HepG2 (cell line): Measurements from ENCODE around the gene PPP4R3A. TPM values are rescaled to one million over a fixed set of nuclear protein-coding genes. Genes with fewer than 3 reads are reported as not detected.

ENCODE experiments used
- AHR ChIP-seq: IDR thresholded peaks from 2 replicates; pipeline ENCODE4 v1.6.1; 2018; ENCODE audit warnings: missing genetic modification reagents, missing compliant biosample characterization
- BCL3 ChIP-seq: sonication (generic); formaldehyde crosslinking; IDR thresholded peaks from 2 replicates; pipeline ENCODE4 v1.5.1; 2020; ENCODE audit warnings: mild to moderate bottlenecking, missing genetic modification reagents, moderate library complexity
- BHLHE40 ChIP-seq: IDR thresholded peaks from 2 replicates; pipeline ENCODE4 v1.6.1; 2011; ENCODE audit warnings: low read length, improper control_type of control experiment
- CEBPZ ChIP-seq: IDR thresholded peaks from 2 replicates; pipeline ENCODE4 v1.6.1; 2012; ENCODE audit warnings: low read length, improper control_type of control experiment
- E2F1 ChIP-seq: sonication (generic); formaldehyde crosslinking; IDR thresholded peaks from 2 replicates; pipeline ENCODE4 v1.5.0; 2020; ENCODE audit warnings: missing genetic modification reagents
- FOXP1 ChIP-seq, 2 experiments: fragments of 450-650 bp in 1 of 2; IDR thresholded peaks; 2 replicates each; pipeline ENCODE4 v1.6.1; 2017 to 2018; ENCODE audit warnings: antibody characterized with exemption in 1 of 2
- HES4 ChIP-seq: sonication (generic); formaldehyde crosslinking; IDR thresholded peaks from 2 replicates; pipeline ENCODE4 v1.9.0; 2021; ENCODE audit warnings: mild to moderate bottlenecking, missing genetic modification reagents, borderline replicate concordance
- HNF1B ChIP-seq: sonication (generic); formaldehyde crosslinking; IDR thresholded peaks from 2 replicates; pipeline ENCODE4 v1.5.1; 2020; ENCODE audit warnings: mild to moderate bottlenecking, moderate library complexity, missing genetic modification reagents
- KDM1A ChIP-seq: IDR thresholded peaks from 2 replicates; pipeline ENCODE4 v1.6.1; 2016; ENCODE audit warnings: missing compliant biosample characterization
- PRDM4 ChIP-seq: sonication (generic); formaldehyde crosslinking; IDR thresholded peaks from 2 replicates; pipeline ENCODE4 v1.9.0; 2021; ENCODE audit warnings: missing genetic modification reagents, borderline replicate concordance
- TBP ChIP-seq: sonication (generic); formaldehyde crosslinking; IDR thresholded peaks from 2 replicates; pipeline ENCODE4 v1.5.0; 2020; ENCODE audit warnings: missing genetic modification reagents
- TGIF2 ChIP-seq: IDR thresholded peaks from 2 replicates; pipeline ENCODE4 v1.6.1; 2016; ENCODE audit warnings: control low read depth, missing compliant biosample characterization
- TSC22D2 ChIP-seq: sonication (generic); formaldehyde crosslinking; IDR thresholded peaks from 2 replicates; pipeline ENCODE4 v1.5.1; 2020; ENCODE audit warnings: missing genetic modification reagents, mild to moderate bottlenecking, borderline replicate concordance
- ZNF7 ChIP-seq: IDR thresholded peaks from 2 replicates; pipeline ENCODE4 v1.6.1; 2016; ENCODE audit warnings: missing biosample characterization, missing genetic modification reagents
- ZNF770 ChIP-seq: sonication (generic); formaldehyde crosslinking; IDR thresholded peaks from 2 replicates; pipeline ENCODE4 v1.5.0; 2020; ENCODE audit warnings: mild to moderate bottlenecking, missing genetic modification reagents
- ZSCAN30 ChIP-seq: sonication (generic); formaldehyde crosslinking; IDR thresholded peaks from 2 replicates; pipeline ENCODE4 v1.5.0; 2020; ENCODE audit warnings: mild to moderate bottlenecking, missing genetic modification reagents
- polyA plus RNA-seq, 8 experiments: library from polyadenylated mRNA; depleted of rRNA in 3 of 8; stranded (reverse) in 7 of 8; unstranded in 1 of 8; fragments of >200 nt; fragmentation: Illumina TruSeq in 4 of 8; extraction: Trizol in 4 of 8; gene quantifications; 2 replicates each; pipeline versions ENCODE4 v1.2.1 to v1.2.3, GENCODE V29; 2011 to 2016; ENCODE audit warnings: low read depth in 4 of 8, missing spikeins in 1 of 8, mixed read lengths in 1 of 8; ENCODE audit not compliant: insufficient read depth in 1 of 8
- total RNA-seq, 5 experiments: library from RNA; depleted of rRNA; stranded (reverse); fragments of >200 nt; fragmentation: Illumina TruSeq; extraction: Trizol; gene quantifications; 2 replicates each; pipeline ENCODE4 v1.2.3, GENCODE V29; 2016; ENCODE audit warnings: low read depth in 1 of 5

Gene PPP4R3A
- total and polyA plus RNA-seq, 2 of the 13 experiments (the other 11 are each of a cell fraction or from before 2014, with no cell fraction given) = 22.5 to 57.4 TPM

GRCh38 chr14:91510171-91511042 lies at the start of gene PPP4R3A (continued):
- TF ChIP-seq HNF1B (CRISPR knock-in tag) (peak; percentile 70), ZNF7 (CRISPR knock-in tag) (no peak), TSC22D2 (CRISPR knock-in tag) (no peak; the same call in 1 of the 2 replicates), FOXP1 (IDR thresholded peaks at IDR 0.05) (no peak), FOXP1 (CRISPR knock-in tag; IDR thresholded peaks at IDR 0.05) (no peak), TGIF2 (CRISPR knock-in tag) (peak; percentile 93), PRDM4 (CRISPR knock-in tag) (no peak), E2F1 (CRISPR knock-in tag) (peak; percentile 75; the same call in 1 of the 2 replicates), AHR (CRISPR knock-in tag) (peak; percentile 90), BCL3 (CRISPR knock-in tag) (peak; percentile 93), KDM1A (CRISPR knock-in tag) (peak; percentile 30; the same call in 1 of the 2 replicates), TBP (CRISPR knock-in tag) (0 out of 2 replicates have a peak, but pooled peaks have one; percentile 20), BHLHE40 (peak; percentile 61), ZNF770 (CRISPR knock-in tag) (peak; percentile 87), ZSCAN30 (CRISPR knock-in tag) (no peak; the same call in 1 of the 2 replicates), HES4 (CRISPR knock-in tag) (peak; percentile 82; the same call in 1 of the 2 replicates), CEBPZ (no peak)
